Caki2 (cell line): ENCODE data around the gene SPINT2. TPM values are rescaled to one million over a fixed set of nuclear protein-coding genes. Genes with fewer than 3 reads are reported as not detected.
"Not testable (repeated sequence)": the region's sequence is repeated elsewhere in the genome, so short reads cannot be mapped to it uniquely, and the experiment has no call there.

Source experiments
- DNase-seq: peaks from one replicate; pipeline ENCODE4 v3.0.0-alpha.2; 2015; ENCODE audit warnings: low read depth
- in situ Hi-C: cut with HindIII; loops from 2 replicates; pipeline ENCODE4 v1.10.0; 2016; ENCODE audit warnings: low sequenced_read_pairs, low pct_unique_long_range_greater_than_20kb, mixed read lengths
- total RNA-seq: library from RNA; depleted of rRNA; stranded (reverse); fragments of >200 nt; shearing (Covaris generic); gene quantifications from 2 replicates; pipeline ENCODE4 v1.2.3, GENCODE V29; 2014; ENCODE audit warnings: low replicate concordance

SPINT2 gene
- total RNA-seq, 1 experiment from 2014 or later: 1,423 TPM

DNA sequence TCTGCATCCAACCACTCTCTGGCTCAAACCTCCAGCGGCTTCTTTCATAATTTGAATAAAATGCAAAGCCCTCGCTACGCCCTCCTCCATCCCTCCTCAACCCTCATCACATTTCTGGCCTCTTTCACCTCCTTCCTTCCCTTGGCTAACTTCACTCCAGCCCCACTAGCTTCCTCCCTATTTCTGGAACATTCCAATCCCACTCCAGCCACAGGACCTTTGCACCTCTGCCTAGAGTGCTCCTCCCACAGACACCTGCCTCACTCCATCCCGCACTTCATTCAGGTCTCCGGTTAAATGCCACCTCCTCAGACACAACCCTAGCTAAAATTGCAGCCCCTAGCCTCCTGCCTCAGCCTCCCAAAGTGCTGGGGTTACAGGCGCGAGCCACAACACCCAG lies 32.5 kb upstream of the SPINT2 start:
- DNase-seq: no peak
- in situ Hi-C loops: no loop called here

DNA sequence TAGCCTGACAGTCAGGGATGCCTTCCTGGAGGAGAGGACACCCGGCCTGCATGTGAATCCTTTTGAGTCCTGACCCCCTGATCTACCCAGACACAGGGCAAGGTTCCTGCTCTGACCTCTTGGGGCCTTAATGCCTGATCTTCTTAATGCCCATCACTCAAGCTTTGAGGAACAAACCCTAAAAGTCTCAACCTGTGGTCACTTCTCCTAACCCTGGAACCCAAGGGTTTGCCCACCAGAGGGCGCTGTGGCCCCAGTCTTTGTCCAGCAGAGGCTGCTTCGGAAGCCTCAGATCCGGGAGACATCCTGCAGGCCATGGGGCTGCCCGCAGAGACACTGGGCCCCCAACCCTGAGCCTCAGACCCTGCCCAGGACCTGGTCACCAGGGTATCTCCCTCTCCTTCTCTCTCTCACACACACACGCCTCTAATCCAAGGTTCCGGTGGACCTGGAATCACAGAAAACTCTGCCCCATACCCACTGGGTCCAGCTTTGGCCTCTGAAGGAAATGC lies 30.6 kb upstream of the SPINT2 start:
- in situ Hi-C loops: no loop called here

DNA sequence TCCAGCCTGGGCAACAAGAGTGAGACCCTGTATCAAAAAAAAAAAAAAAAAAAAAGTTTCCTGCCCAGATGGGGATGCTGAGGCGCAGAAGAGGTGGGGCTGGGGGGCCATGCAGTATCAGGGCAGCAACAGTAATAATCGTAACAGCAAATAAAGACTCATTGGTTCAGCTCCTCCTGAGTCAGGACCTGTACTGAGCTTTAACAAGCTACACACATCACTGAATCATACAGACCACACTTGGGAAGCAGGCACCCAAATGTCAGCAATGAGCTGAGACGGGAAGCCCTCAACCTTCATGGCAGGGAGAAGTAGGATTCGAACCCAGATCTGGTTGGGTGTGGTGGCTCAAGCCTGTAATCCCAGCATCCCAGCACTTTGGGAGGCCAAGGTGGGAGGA lies 29.8 kb upstream of the SPINT2 start:
- no peak for DNase-seq
- in situ Hi-C loops: no loop called here

More for the DNA sequence above, 30.6 kb upstream of the SPINT2 start:
- peak; percentile 65 for DNase-seq

DNA sequence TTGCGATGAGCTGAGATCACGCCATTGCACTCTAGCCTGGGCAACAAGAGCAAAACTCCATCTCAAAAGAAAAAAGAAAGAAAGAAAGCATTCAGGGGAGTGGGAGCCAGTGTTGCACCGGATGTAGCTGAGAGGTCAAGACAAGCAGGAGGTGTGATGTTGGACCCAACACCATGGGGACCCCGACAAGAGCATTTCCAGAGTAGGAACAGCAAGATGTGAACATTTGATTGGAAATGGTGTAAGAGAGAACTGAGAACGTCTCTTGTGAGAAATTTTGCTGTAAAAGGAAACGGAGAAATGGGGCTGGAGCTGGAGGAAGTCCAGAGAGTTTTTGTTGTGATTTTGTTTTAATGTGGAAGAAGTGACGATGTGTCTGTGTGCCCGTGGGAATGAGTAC lies 24.6 kb upstream of the SPINT2 start:
- in situ Hi-C loops: no loop called here
- DNase-seq: no peak

DNA sequence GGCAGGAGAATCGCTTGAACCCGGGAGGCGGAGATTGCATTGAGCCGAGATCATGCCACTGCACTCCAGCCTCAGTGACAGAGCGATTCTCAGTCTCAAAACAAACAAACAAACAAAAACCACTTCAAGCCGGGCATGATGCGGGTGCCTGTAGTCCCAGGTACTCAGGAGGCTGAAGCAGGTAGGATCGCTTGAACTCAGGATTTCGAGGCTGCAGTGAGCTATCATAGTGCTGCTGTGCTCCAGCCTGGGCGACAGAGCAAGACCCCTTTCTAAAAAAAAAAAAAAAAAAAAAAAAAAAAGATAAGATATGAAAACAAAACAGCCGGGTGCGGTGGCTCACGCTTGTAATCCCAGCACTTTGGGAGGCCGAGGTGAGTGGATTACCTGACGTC lies 21.1 kb upstream of the SPINT2 start:
- in situ Hi-C loops: no loop called here
- no peak for DNase-seq

DNA sequence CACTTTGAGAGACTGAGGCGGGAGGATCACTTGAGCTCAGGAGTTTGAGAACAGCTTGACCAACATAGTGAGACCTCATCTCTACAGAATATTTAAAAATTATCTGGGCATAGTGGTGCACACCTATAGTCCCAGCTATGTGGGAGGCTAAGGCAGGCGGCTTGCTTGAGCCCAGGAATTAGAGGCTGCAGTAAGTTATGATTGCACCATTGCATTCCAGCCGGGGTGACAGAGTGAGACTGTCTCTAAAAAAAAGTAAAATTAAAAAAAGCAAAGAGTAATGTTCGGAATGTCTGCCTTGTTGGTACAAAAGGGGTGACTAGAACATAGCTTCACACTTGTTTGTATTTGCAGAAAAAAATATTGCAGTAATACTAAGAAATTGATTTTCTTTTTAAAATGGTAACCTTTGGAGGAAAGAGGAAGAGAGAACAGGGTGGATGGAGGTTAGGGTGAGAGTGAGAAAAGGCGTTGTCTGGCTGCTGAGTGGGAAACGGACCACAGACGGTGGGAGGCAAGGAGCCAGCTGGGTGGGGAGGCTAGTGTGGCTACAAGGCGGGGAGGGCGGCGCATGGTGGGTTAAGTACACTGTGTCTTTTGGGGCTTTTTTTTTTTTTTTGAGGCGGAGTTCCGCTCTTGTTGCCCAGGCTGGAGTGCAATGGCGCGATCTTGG lies 18.4 kb upstream of the SPINT2 start:
- DNase-seq: no peak
- in situ Hi-C loops: no loop called here

DNA sequence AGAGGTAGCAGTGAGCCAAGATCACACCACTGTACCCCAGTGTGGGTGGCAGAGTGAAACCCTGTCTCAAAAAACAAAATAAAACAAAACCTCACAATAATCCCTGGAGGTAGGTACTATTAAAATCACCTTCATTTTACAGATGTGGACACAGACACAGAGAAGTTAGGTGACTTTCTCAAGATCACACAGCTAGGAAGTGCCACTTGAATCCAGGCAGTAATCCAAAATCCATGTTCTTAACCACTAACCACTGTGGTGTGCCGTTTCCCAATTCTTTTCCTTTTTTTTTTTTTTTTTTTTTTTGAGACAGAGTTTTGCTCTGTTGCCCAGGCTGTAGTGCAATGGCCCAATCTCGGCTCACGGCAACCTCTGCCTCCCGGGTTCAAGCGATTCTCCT lies 17.2 kb upstream of the SPINT2 start:
- in situ Hi-C loops: no loop called here
- no peak for DNase-seq

DNA sequence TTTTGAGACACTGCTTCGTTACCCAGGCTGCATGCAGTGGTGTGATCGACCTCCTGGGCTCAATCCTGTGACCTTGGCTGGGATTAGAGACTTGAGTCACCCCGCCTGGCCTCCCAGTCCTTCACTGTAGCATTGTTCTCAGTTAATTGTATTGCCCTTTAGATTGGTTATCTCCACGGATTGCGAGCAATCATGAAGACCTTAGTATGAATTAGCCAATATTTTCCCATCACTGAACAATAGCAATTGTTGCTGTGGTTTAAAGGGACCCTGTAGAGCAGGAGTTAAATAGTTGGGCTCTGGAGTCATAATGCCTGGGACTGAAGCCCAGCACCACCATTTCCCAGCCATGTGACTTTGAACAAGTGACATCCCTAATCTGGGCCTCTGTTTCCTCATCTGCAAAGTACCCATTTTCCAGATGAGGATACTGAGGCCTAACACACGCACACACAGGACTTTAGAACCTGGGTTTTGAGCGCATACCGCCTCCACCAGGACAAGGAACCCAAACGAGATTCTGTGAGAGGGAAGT lies 16.6 kb upstream of the SPINT2 start:
- DNase-seq: no peak
- in situ Hi-C loops: no loop called here

DNA sequence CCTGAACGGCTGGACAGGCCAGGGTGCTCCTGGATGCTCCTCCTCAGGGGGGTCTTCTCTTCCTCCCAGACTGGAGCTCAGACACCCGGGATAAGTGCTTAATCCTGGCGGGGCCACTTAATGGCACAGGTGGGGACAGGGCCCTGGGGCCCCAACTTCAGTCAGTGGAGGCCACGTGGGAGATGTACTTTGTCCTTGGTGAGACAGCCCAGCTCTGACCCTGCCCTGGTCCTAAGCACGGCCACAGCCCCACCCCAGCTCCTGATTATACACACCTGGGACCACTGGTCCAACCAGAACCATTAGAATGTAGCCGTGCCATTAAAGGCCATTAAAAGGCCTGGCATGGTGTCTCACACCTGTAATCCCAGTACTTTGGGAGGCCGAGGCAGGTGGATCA lies 16.0 kb upstream of the SPINT2 start:
- in situ Hi-C loops: no loop called here
- no peak for DNase-seq

DNA sequence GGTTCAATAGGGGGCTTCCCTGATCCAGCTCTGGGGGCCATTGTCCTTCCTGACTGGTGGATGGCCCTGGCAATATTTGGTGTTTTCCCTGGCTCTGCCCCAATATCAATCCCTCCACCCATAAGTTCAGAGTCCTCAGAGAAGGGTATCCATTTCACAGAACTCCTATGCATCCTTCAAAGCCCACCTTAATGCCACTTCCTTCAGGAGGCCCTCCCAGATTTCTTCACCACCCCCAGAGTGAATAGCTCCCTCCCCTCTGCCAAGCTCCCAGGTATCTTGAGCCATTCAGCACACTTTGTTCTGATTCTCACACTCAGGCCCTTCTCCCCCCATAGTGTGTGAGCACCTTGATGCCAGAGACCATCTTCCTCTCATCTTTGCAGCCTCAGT lies 13.9 kb upstream of the SPINT2 start:
- in situ Hi-C loops: no loop called here
- no peak for DNase-seq

DNA sequence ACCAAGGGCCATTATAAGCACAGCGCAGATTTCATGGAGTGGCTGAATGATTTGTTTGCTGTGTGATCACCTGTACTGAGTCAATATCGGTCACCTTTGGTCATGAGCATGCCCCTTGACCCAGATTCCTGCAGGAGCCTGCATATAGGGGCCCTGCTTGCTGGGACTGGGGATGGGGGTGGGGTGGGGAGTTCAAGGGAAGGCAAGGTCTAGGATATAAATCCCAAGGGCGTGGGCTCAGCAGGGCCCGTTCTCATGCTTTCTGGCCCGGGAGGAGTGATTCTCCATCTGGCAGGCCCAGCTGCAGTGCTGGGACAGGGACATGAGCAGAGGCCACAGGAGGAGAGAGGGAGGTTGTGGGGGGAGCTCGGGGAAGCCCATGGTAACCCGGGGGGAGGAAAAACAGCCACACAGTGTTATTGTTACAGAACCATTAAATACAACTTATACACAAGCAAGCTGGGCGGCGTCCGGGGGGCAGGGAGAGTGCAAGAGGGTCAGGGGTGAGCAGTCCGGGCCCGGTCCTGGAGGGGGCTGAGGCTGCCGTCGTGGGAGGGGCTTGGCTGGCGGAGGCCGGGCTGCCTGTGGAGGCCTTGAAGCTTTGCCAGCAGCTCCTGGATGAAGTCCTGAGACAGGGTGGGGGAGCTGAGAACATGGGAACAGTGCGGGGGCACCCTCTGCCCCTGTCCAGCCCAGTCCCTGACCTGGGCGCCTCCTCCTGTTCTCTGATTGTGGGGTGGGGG lies 13.4 kb upstream of the SPINT2 start:
- in situ Hi-C loops: no loop called here
- no peak for DNase-seq

DNA sequence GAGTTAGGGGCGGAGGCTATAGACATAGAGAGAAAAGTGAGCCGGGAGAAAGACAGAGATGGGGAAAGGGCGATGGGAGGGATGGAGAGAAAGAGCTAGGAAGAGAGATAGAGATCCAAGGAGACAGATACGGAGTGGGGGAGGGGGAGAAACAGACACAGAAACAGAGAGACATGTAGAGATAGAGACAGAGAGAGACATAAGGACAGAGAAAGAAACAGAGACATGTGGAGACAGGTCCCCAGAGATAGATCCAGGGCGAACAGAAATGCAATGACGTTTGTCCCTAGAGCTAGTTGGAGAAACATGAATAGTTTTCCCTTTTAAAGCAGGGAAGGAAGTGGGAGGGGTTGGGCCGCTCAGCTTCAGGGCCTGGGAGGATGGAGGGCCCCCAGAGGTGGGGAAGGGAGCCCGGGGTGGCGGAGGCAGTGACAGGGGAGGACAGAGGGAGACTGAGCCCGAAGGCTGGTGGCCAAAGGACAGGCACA lies 12.8 kb upstream of the SPINT2 start:
- in situ Hi-C loops: no loop called here
- DNase-seq: no peak

DNA sequence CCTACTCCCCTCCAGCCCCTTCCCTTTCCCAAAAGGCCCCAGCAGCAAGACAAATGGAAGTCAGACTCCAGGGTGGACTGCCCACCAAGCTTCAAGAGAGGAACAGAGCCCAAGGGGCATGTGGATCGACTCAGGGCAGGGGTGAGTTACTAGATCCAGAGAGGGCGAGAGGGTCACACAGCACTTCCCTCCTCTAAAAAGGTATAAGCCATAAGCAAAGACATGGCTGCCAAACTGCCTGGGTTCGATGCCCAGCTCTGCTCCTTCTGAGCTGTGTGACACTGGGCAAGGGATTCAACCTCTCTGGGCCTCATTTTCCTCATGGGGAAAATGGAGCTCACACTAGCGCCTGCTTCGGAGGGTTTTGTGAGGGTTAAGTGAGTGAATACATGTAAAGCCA lies 12.0 kb upstream of the SPINT2 start:
- in situ Hi-C loops: no loop called here
- DNase-seq: no peak

DNA sequence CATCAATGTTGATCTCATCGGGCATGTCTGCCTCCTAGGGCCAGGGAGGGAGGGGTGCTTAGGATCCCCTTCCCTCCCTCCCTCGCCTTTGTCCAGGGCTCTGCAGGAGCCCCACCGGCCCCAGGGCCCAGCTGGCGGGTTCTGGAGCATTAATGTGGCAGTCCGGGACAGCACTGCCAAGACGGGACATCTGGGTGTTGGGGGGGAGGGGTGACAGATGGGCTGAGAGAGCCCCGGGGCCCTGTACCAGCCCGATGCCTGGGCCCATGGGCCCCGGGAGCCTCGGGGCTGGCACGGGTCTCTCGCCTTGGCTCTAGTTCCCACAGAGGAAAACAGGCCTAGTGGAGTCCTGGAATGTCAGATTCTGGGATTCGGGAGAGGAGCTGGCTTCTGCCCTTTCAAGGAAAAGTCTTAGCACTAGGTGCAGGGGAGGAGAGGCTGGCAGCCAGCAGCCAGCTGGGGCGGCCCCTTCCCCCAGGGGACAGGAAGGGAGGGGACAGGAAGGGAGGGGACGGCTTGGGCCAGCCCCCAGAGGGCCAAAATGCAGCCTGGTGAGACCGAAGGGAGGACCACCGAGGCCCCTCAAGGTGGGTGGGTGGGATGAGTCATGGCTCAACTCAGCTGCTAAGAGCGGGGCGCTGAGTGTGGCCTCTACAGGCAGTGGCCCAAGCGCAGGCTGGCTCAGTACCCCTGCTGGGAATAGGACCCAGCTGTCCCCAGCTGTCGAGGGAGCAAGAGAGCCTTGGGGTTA lies 11.3 kb upstream of the SPINT2 start:
- DNase-seq: no peak
- in situ Hi-C loops: no loop called here

DNA sequence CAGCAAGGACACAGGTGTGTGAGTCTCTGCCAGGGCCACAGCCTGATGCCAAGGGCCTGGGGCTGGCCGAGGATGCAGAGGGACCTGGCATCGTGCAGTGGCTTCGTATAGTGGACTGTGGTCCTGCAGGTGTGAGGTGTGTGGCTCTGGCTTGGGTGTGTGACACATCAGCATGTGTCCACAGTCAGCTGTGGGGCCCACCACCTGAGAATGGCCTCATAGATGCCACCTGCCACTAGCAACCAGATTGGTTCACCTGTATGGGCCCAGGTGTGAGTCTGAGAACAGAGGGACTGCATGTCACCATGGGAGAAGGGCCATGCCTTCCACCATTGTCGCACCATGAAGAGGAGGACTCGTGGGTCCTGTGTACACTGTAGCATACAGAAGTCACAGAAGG lies 10.6 kb upstream of the SPINT2 start:
- in situ Hi-C loops: no loop called here
- DNase-seq: no peak

DNA sequence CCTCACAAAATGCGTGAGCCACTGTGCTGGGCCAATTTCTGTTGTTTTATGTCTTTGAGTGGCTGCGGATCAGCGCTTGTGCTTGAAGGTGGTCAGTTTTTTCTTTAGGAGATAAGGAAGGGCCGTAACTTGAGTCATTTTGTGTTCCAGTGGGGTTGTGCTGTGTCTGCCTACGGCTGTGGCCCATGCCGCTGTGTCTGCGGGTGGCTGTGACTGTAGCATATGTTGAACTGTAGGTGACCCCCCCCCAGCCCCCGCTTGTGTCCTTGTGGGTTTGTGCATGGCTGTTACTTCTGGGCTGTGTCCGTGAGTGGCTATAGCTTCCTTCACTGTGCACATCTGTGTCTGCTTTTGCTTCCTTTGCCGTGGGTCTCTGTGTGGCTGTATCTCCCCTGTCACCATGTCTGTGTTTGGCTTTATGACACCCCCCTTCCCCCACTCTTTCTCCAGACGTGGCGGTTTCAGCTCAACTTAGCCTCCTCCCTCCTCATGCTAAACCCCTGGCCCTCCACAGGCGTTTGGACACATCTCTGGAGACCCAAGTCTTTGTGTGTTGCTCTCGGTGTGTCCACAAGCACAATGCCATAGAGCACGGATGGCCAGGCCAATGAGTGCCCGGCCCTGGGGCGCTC lies 8.9 kb upstream of the SPINT2 start:
- in situ Hi-C loops: no loop called here
- DNase-seq: peak; percentile 55

DNA sequence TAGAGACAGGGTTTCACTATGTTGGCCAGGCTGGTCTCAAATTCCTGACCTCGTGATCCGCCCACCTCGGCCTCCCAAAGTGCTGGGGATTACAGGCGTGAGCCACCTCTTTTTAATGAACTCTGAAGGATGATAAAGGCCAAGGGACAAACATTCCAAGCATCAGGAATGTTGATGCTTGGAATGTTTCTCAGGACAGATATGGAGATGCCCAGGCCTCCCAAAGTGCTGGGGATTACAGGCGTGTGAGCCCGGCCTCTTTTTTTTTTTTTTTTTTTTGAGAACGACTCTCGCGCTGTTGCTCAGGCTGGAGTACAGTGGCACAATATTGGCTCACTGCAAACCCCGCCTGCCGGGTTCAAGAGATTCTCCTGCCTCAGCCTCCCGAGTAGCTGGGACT lies 2.4 kb upstream of the SPINT2 start:
- DNase-seq, in situ Hi-C loops: not testable (repeated sequence)

DNA sequence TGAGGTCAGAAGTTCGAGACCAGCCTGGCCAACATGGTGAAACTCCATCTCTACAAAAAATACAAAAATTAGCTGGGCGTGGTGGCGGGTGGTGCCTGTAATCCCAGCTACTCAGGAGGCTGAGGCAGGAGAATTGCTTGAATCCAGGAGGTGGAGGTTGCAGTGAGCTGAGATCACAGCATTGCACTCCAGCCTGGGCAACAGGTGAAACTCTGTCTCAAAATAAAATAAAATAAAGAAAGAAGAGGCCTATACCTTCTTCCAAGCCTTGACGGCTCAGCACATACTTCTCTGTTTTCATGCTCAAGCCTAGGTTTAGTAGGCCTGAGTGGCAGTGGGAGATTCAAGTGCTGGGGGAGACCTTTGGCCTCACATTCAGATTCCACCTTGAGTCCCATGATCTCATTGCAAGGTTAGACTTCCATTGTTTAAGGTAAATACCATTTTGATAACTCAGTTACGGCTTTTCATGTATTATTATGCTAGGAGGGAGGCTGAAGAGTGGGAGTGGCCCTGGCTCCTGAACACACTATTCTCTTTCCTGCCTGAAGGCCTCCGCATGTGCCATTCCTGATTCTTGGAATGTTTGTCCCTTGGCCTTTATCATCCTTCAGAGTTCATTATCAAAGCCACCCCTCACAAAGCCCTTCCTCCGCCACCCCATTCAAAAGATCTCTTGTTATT lies 1.6 kb upstream of the SPINT2 start:
- in situ Hi-C loops: no loop called here

More for the DNA sequence above, 1.6 kb upstream of the SPINT2 start:
- peak; percentile 39 for DNase-seq
